ENCODE measurements around the gene SESN1. TPM values are rescaled to one million over a fixed set of nuclear protein-coding genes. Genes with fewer than 3 reads are reported as not detected.
A peak's percentile ranks its signal among the peaks of the same experiment; 100 is the strongest.

The SESN1 gene
- total RNA-seq, 1 experiment from 2014 or later, result 30.2 TPM

- TF ChIP-seq E2F1 (CRISPR knock-in tag; IDR thresholded peaks at IDR 0.05) (no peak), RELA (CRISPR knock-in tag; IDR thresholded peaks at IDR 0.05; ENCODE audit: borderline replicate concordance) (peak; percentile 87; the same call in 1 of the 2 replicates), CTCF (IDR thresholded peaks at IDR 0.05) (no peak), MXD4 (CRISPR knock-in tag; IDR thresholded peaks at IDR 0.05; ENCODE audit: borderline replicate concordance) (no peak), NFYB (CRISPR knock-in tag; conservative IDR thresholded peaks at IDR 0.05; ENCODE audit: low read depth) (peak; percentile 85), TEAD1 (CRISPR knock-in tag; IDR thresholded peaks at IDR 0.05) (no peak), ESRRA (CRISPR knock-in tag; IDR thresholded peaks at IDR 0.05; ENCODE audit: borderline replicate concordance) (no peak), GRHL2 (CRISPR knock-in tag; IDR thresholded peaks at IDR 0.05; ENCODE audit: insufficient replicate concordance, severe bottlenecking) (no peak), ATF2 (CRISPR knock-in tag; IDR thresholded peaks at IDR 0.05; ENCODE audit: borderline replicate concordance, low read depth) (no peak), MLX (CRISPR knock-in tag; IDR thresholded peaks at IDR 0.05) (no peak), ATF1 (CRISPR knock-in tag; IDR thresholded peaks at IDR 0.05) (no peak), TEAD4 (CRISPR knock-in tag; IDR thresholded peaks at IDR 0.05) (no peak), PREB (CRISPR knock-in tag; IDR thresholded peaks at IDR 0.05; ENCODE audit: borderline replicate concordance) (no peak), ZNF396 (CRISPR knock-in tag; IDR thresholded peaks at IDR 0.05; ENCODE audit: borderline replicate concordance) (no peak), ZNF425 (CRISPR knock-in tag; conservative IDR thresholded peaks at IDR 0.05) (no peak), ERG (CRISPR knock-in tag; IDR thresholded peaks at IDR 0.05) (no peak), CBFB (CRISPR knock-in tag; IDR thresholded peaks at IDR 0.05; ENCODE audit: low read depth) (peak; percentile 65; the same call in 1 of the 2 replicates), HMGXB4 (CRISPR knock-in tag; IDR thresholded peaks at IDR 0.05) (peak; percentile 66), STAT6 (CRISPR knock-in tag; conservative IDR thresholded peaks at IDR 0.05; ENCODE audit: low read depth) (no peak), ZNF671 (CRISPR knock-in tag; IDR thresholded peaks at IDR 0.05) (no peak), IRF1 (CRISPR knock-in tag; IDR thresholded peaks at IDR 0.05) (no peak), FOXJ3 (CRISPR knock-in tag; IDR thresholded peaks at IDR 0.05; ENCODE audit: borderline replicate concordance) (no peak)
Observed at GRCh38 chr6:109009236-109009961, 85.2 kb downstream of the SESN1 start (continued).
